OCI-M2 (cell line): Measurements from ENCODE around the gene MTOR.
"Not testable (repeated sequence)": the region's sequence is repeated elsewhere in the genome, so short reads cannot be mapped to it uniquely, and the experiment has no call there.

Experiments
- DNase-seq: peaks from one replicate; lab custom pipeline; 2025; ENCODE audit not compliant: unreplicated experiment; lab: John Stamatoyannopoulos, UW

MTOR gene

GRCh38 chr1:11124965-11125364, 137.4 kb downstream of the MTOR start:
- no peak for DNase-seq

- no peak for DNase-seq
Observed at GRCh38 chr1:11116318-11116717, 146.0 kb downstream of the MTOR start.

- no peak for DNase-seq
Observed at GRCh38 chr1:11114966-11115365, 147.4 kb downstream of the MTOR start.

GRCh38 chr1:11109047-11109760, 153.1 kb downstream of the MTOR start:
- DNase-seq: no peak

- DNase-seq: no peak
Observed at GRCh38 chr1:11107599-11107998, 154.8 kb downstream of the MTOR start.

- DNase-seq: no peak
Observed at GRCh38 chr1:11105586-11105985, 156.8 kb downstream of the MTOR start.

- no peak for DNase-seq
Observed at GRCh38 chr1:11101347-11101746, 161.0 kb downstream of the MTOR start.

GRCh38 chr1:11100806-11101205, 161.5 kb downstream of the MTOR start:
- not testable (repeated sequence) for DNase-seq

- no peak for DNase-seq
Observed at GRCh38 chr1:11100149-11100493, 162.2 kb downstream of the MTOR start.

- DNase-seq: peak; percentile 64
Observed at GRCh38 chr1:11099310-11100148, 162.8 kb downstream of the MTOR start, which contains the start of gene EXOSC10. Gene EXOSC10 (minus strand): TSS chr1:11099869. CDS start chr1:11099831, 38 bp downstream.

GRCh38 chr1:11098931-11099309, 163.4 kb downstream of the MTOR start:
- DNase-seq: no peak

GRCh38 chr1:11083784-11084183, 178.6 kb downstream of the MTOR start:
- not testable (repeated sequence) for DNase-seq

GRCh38 chr1:11080931-11081330, 181.4 kb downstream of the MTOR start:
- no peak for DNase-seq

GRCh38 chr1:11078631-11079030, 183.7 kb downstream of the MTOR start:
- DNase-seq: no peak

- not testable (repeated sequence) for DNase-seq
Observed at GRCh38 chr1:11073398-11073797, 189.0 kb downstream of the MTOR start.

GRCh38 chr1:11072216-11072917, 190.0 kb downstream of the MTOR start:
- no peak for DNase-seq

- no peak for DNase-seq
Observed at GRCh38 chr1:11071463-11072215, 190.7 kb downstream of the MTOR start.

GRCh38 chr1:11070876-11071275, 191.5 kb downstream of the MTOR start:
- DNase-seq: no peak

- DNase-seq: no peak
Observed at GRCh38 chr1:11068600-11069473, 193.5 kb downstream of the MTOR start.
